ENCODE data around the gene DDC.
"Not testable (repeated sequence)": the region's sequence is repeated elsewhere in the genome, so short reads cannot be mapped to it uniquely, and the experiment has no call there.

DDC gene

GRCh38 chr7:50557099-50557498, 8.1 kb downstream of the DDC start:
- no peak overlapping the region for H2AFZ ChIP-seq (ENCODE audit: low read depth, low read length)
- no peaks in the 10 kb centered on the region for H3K36me3 ChIP-seq (ENCODE audit: insufficient read depth, low read length)
- peaks cover 17% of the 10 kb centered on the region for H3K4me1 ChIP-seq (ENCODE audit: insufficient read depth, low read length)
- no peak overlapping the region for H3K4me3 ChIP-seq (ENCODE audit: low read length)
- H3K27me3 ChIP-seq (ENCODE audit: insufficient read depth, low read length): no peaks in the 10 kb centered on the region
- no peaks in the 10 kb centered on the region for H3K9me3 ChIP-seq (ENCODE audit: low read length)

GRCh38 chr7:50556247-50556991, 8.8 kb downstream of the DDC start:
- H3K36me3 ChIP-seq (ENCODE audit: insufficient read depth, low read length): no peaks in the 10 kb centered on the region
- H3K4me1 ChIP-seq (ENCODE audit: insufficient read depth, low read length): peaks cover 17% of the 10 kb centered on the region
- H3K9me3 ChIP-seq (ENCODE audit: low read length): no peaks in the 10 kb centered on the region
- H3K27me3 ChIP-seq (ENCODE audit: insufficient read depth, low read length): no peaks in the 10 kb centered on the region
- H3K4me3 ChIP-seq (ENCODE audit: low read length): no peak overlapping the region
- no peak overlapping the region for H2AFZ ChIP-seq (ENCODE audit: low read depth, low read length)

- H3K36me3 ChIP-seq (ENCODE audit: insufficient read depth, low read length): no peaks in the 10 kb centered on the region
- peaks cover 11% of the 10 kb centered on the region for H3K4me1 ChIP-seq (ENCODE audit: insufficient read depth, low read length)
- H2AFZ ChIP-seq (ENCODE audit: low read depth, low read length): no peak overlapping the region
- no peaks in the 10 kb centered on the region for H3K27me3 ChIP-seq (ENCODE audit: insufficient read depth, low read length)
- no peak overlapping the region for H3K4me3 ChIP-seq (ENCODE audit: low read length)
- H3K9me3 ChIP-seq (ENCODE audit: low read length): no peaks in the 10 kb centered on the region
These were observed 9.5 kb downstream of the DDC start for GRCh38 chr7:50555594-50556140.

GRCh38 chr7:50554431-50555322, 10.5 kb downstream of the DDC start:
- Histone ChIP-seq H3K27me3 (ENCODE audit: insufficient read depth, low read length) (no peaks in the 10 kb centered on the region), H3K4me1 (ENCODE audit: insufficient read depth, low read length) (peaks cover 6% of the 10 kb centered on the region), H3K36me3 (ENCODE audit: insufficient read depth, low read length) (no peaks in the 10 kb centered on the region), H3K4me3 (ENCODE audit: low read length) (no peak overlapping the region), H2AFZ (ENCODE audit: low read depth, low read length) (no peak overlapping the region), H3K9me3 (ENCODE audit: low read length) (no peaks in the 10 kb centered on the region)

- no peaks in the 10 kb centered on the region for H3K36me3 ChIP-seq (ENCODE audit: insufficient read depth, low read length)
- H3K9me3 ChIP-seq (ENCODE audit: low read length): no peaks in the 10 kb centered on the region
- H3K4me1 ChIP-seq (ENCODE audit: insufficient read depth, low read length): peaks cover 6% of the 10 kb centered on the region
- H3K27me3 ChIP-seq (ENCODE audit: insufficient read depth, low read length): no peaks in the 10 kb centered on the region
- H2AFZ ChIP-seq (ENCODE audit: low read depth, low read length): no peak overlapping the region
- H3K4me3 ChIP-seq (ENCODE audit: low read length): no peak overlapping the region
These were observed 11.2 kb downstream of the DDC start for GRCh38 chr7:50553973-50554372.

- no peaks in the 10 kb centered on the region for H3K36me3 ChIP-seq (ENCODE audit: insufficient read depth, low read length)
- H3K4me3 ChIP-seq (ENCODE audit: low read length): no peak overlapping the region
- H2AFZ ChIP-seq (ENCODE audit: low read depth, low read length): no peak overlapping the region
- no peaks in the 10 kb centered on the region for H3K27me3 ChIP-seq (ENCODE audit: insufficient read depth, low read length)
- no peaks in the 10 kb centered on the region for H3K9me3 ChIP-seq (ENCODE audit: low read length)
- peaks cover 6% of the 10 kb centered on the region for H3K4me1 ChIP-seq (ENCODE audit: insufficient read depth, low read length)
These were observed 12.3 kb downstream of the DDC start for GRCh38 chr7:50552921-50553320.

GRCh38 chr7:50552139-50552538, 13.1 kb downstream of the DDC start:
- H3K27me3 ChIP-seq (ENCODE audit: insufficient read depth, low read length): no peaks in the 10 kb centered on the region
- peaks cover 6% of the 10 kb centered on the region for H3K4me1 ChIP-seq (ENCODE audit: insufficient read depth, low read length)
- H3K9me3 ChIP-seq (ENCODE audit: low read length): no peaks in the 10 kb centered on the region
- H3K4me3 ChIP-seq (ENCODE audit: low read length): no peak overlapping the region
- no peak overlapping the region for H2AFZ ChIP-seq (ENCODE audit: low read depth, low read length)
- no peaks in the 10 kb centered on the region for H3K36me3 ChIP-seq (ENCODE audit: insufficient read depth, low read length)

- H3K36me3 ChIP-seq (ENCODE audit: insufficient read depth, low read length); H3K4me3 ChIP-seq (ENCODE audit: low read length); H2AFZ ChIP-seq (ENCODE audit: low read depth, low read length); H3K9me3 ChIP-seq (ENCODE audit: low read length); H3K27me3 ChIP-seq (ENCODE audit: insufficient read depth, low read length); H3K4me1 ChIP-seq (ENCODE audit: insufficient read depth, low read length): not testable (repeated sequence)
These were observed 19.6 kb downstream of the DDC start for GRCh38 chr7:50545613-50546012.

- H3K9me3 ChIP-seq (ENCODE audit: low read length): no peaks in the 10 kb centered on the region
- H3K4me3 ChIP-seq (ENCODE audit: low read length): no peak overlapping the region
- no peaks in the 10 kb centered on the region for H3K27me3 ChIP-seq (ENCODE audit: insufficient read depth, low read length)
- H3K36me3 ChIP-seq (ENCODE audit: insufficient read depth, low read length): no peaks in the 10 kb centered on the region
- no peak overlapping the region for H2AFZ ChIP-seq (ENCODE audit: low read depth, low read length)
- H3K4me1 ChIP-seq (ENCODE audit: insufficient read depth, low read length): no peaks in the 10 kb centered on the region
These were observed 20.2 kb downstream of the DDC start for GRCh38 chr7:50544992-50545391.

- no peaks in the 10 kb centered on the region for H3K9me3 ChIP-seq (ENCODE audit: low read length)
- no peak overlapping the region for H3K4me3 ChIP-seq (ENCODE audit: low read length)
- H2AFZ ChIP-seq (ENCODE audit: low read depth, low read length): no peak overlapping the region
- no peaks in the 10 kb centered on the region for H3K27me3 ChIP-seq (ENCODE audit: insufficient read depth, low read length)
- H3K4me1 ChIP-seq (ENCODE audit: insufficient read depth, low read length): no peaks in the 10 kb centered on the region
- H3K36me3 ChIP-seq (ENCODE audit: insufficient read depth, low read length): no peaks in the 10 kb centered on the region
These were observed 21.3 kb downstream of the DDC start for GRCh38 chr7:50543776-50544442.

- Histone ChIP-seq H3K36me3 (ENCODE audit: insufficient read depth, low read length) (no peaks in the 10 kb centered on the region), H3K27me3 (ENCODE audit: insufficient read depth, low read length) (no peaks in the 10 kb centered on the region), H2AFZ (ENCODE audit: low read depth, low read length) (no peak overlapping the region)
These were observed 23.1 kb downstream of the DDC start for GRCh38 chr7:50542132-50542531.

GRCh38 chr7:50540785-50541579, 24.2 kb downstream of the DDC start:
- H2AFZ ChIP-seq (ENCODE audit: low read depth, low read length): no peak overlapping the region
- H3K27me3 ChIP-seq (ENCODE audit: insufficient read depth, low read length): no peaks in the 10 kb centered on the region
- no peaks in the 10 kb centered on the region for H3K9me3 ChIP-seq (ENCODE audit: low read length)
- no peak overlapping the region for H3K4me3 ChIP-seq (ENCODE audit: low read length)
- H3K4me1 ChIP-seq (ENCODE audit: insufficient read depth, low read length): no peaks in the 10 kb centered on the region
- no peaks in the 10 kb centered on the region for H3K36me3 ChIP-seq (ENCODE audit: insufficient read depth, low read length)

More at GRCh38 chr7:50542132-50542531, 23.1 kb downstream of the DDC start:
- no peaks in the 10 kb centered on the region for H3K4me1 ChIP-seq (ENCODE audit: insufficient read depth, low read length)
- no peak overlapping the region for H3K4me3 ChIP-seq (ENCODE audit: low read length)
- no peaks in the 10 kb centered on the region for H3K9me3 ChIP-seq (ENCODE audit: low read length)

Measured in neuron (in vitro differentiated cells).